Germinal center (tissue), 1 donor: Measurements from ENCODE around the gene DLX2.
A peak's percentile ranks its signal among the peaks of the same experiment; 100 is the strongest.
"Not testable (repeated sequence)": the region's sequence is repeated elsewhere in the genome, so short reads cannot be mapped to it uniquely, and the experiment has no call there.

Source experiments
- DNase-seq: peaks from one replicate; pipeline ENCODE4 v3.0.0; 2012; ENCODE audit warnings: mixed read lengths, low spot score

DLX2 gene

DNA sequence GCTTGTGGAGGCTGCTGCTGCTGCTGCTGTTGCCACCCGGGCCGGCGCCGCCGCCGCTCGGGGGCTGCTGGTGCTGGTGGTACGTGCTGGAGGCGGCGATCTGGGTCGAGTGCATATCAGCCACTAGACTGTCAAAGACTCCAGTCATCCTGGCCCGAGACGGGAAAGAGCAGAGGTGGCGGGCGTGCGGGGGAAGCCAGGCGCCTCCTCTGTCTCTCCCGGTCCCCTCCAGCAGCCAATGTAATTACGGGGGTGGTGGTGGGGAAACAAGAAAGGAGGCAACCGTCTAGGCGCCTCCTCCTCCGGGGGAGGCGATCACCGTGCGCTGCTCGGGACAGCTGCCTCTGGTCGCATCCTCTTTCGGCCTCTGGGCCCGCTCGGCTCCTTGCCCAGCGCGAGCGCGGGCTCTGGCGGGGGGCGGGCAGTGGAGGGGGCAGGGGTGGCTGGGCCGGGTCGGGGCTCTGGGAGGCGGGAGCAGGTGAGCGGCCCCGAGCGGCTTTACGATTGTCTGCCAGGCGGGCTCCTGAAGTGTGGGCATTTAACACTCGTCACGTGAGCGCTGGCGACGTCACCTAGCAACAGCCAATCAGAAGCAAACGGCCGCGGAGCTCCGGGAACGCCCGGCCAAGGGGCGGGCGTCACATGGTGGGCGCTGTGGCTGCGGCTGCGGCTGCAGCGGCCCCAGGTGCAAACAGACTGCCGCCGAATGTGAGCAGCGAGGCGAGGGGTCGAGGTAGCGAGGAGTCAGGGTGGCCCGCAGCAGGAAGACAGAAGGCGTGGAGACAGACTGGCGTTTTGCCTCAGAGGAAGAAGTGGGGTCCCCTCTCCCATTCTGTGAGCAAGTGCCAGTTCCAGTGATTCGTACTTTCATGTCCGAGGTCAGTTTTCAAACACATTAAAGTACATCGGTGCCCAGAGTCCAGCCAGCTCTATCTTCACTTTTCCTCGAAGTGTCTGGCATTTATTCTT lies at the start of gene DLX2:
Gene DLX2 (minus strand): TSS at position 510 of the 969 bp plus-strand sequence. CDS start 362 bp downstream, at position 148.
- peak; percentile 89 for DNase-seq

DNA sequence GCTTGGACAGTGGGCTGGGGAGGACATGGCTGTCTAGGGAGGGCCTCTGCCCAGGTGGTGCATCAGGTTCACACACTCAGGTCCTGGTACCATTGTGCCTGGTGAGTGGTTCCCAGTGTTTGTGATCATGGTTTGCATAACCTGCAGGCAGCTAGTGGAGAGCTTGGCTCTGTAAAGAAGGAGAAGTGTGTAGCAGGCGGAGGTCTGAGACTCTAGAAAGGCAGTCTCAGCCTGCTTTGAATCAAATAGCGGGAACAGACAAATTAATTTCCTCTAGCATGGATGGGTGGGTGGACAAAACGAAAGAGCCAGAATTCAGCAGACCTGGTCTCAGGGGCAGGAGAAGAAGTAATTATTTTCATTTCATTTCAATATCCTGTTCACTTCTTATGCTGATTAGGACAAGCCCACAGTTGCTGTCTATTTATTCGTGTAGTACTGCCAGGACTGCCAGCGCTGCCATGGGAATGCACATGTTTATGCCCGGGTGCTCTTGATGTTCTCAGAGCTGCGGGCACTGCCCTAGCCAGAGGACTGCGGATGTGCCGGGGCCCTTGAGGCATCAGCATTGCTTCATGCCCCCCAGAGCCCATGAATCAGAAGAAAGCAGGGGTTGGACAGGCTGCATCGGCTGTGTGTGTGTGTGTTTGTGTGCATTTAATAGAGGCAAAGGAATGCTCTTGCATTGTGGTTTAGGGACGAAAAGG lies 45.4 kb upstream of the DLX2 start:
- no peak for DNase-seq

DNA sequence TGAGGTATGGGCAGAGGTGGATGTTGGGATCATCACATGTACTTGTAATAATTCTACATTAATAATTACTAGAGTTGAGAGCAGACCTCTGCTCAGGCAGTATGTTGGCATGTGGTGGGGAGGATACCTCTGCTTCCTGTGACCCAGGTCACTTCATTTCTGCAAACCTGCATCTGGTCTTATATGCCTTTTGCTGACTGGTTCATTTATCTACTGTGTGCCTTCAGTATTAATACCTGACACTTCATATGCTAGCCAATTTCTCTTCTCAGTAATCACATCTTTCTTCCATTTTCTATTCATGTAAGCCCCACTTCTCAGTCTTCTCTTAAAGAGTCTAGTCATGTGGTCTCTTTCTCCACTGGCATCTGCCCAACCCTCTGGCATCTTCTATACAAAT lies 41.1 kb upstream of the DLX2 start:
- no peak for DNase-seq

DNA sequence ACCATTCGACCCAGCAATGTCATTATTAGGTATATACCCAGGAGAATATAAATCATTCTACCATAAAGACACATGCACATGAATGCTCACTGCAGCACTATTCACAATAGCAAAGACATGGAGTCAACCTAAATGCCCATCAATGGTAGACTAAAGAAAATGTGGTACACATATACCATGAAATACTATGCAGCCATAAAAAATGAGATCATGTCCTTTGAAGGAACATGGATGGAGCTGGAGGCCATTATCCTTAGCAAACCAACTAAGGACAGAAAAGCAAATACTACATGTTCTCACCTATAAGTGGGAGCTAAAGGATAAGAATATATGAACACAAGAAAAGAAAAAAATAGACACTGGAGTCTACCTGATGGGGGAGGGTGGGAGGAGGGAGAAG lies 36.0 kb upstream of the DLX2 start:
- DNase-seq = not testable (repeated sequence)

DNA sequence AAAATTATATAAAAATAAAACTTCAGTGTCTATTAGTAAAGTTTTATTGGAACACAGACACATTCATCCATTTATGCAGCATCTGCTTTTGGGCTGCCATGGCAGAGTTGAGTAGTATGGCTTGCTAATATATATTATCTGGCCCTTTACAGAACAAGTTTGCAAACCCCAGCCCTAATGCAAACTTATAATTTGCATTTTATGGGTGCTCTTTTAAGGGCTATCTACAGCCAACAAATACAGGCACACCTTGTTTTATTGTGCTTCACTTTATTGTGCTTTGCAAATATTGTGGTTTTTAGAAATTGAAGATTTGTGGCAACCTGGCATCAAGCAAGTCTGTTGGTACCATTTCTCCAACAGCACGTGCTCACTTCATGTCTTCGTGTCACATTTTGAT lies 35.2 kb upstream of the DLX2 start:
- no peak for DNase-seq

DNA sequence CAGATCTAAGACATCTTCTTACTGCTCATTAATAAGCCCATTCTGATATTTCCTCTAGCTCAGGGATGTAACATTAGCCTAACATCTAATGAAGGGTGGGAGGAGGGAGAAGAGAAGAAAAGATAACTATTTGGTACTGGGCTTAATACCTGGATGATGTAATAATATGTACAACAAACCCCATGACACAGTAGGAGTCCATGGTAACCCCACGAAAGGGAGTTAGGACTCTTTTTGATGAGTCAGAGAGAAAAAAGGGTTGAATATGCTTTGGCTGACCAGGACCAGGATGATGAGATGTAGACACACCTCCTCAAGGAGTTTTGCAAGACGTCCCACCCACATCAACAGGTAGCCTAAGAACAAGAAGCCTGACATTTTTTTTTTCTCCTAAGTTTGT lies 34.4 kb upstream of the DLX2 start:
- DNase-seq = no peak

DNA sequence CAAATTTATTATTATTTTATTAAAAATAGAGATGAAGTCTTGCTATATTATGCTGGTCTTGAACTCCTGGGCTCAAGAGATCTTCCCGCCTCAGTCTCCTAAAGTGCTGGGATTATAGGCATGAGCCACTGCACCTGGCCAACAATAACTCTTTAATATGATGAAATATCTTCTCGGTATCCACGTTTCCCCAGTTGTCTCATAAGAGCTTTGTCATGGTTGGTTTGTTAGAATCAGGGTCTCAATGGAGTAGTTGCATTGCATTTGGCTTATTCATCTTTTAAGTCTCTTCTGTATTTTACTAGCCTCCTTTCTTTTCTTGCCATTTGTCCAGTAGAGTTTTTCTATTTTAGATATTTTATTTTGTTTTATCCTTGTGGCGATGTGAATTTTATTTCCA lies 32.7 kb upstream of the DLX2 start:
- no peak for DNase-seq

DNA sequence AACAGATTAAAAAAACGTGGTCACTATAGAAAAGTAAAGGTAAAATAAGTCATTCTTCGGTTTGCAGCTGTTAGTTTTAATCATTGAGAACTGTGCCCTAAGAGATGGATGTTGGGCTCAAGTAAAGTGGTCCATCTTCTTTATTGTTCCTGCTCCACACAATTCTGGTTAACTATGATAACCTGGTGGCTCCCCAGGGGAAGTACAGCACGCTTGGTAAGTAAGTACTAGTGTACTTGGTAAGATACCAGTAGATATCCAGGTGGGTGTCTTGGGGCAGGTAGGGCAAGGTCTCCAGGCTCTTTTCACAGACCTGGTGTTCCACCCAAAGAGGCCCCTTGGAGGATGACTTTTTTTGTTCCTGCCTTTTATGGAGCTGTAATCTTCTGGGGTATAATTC lies 31.6 kb upstream of the DLX2 start:
- DNase-seq = no peak

DNA sequence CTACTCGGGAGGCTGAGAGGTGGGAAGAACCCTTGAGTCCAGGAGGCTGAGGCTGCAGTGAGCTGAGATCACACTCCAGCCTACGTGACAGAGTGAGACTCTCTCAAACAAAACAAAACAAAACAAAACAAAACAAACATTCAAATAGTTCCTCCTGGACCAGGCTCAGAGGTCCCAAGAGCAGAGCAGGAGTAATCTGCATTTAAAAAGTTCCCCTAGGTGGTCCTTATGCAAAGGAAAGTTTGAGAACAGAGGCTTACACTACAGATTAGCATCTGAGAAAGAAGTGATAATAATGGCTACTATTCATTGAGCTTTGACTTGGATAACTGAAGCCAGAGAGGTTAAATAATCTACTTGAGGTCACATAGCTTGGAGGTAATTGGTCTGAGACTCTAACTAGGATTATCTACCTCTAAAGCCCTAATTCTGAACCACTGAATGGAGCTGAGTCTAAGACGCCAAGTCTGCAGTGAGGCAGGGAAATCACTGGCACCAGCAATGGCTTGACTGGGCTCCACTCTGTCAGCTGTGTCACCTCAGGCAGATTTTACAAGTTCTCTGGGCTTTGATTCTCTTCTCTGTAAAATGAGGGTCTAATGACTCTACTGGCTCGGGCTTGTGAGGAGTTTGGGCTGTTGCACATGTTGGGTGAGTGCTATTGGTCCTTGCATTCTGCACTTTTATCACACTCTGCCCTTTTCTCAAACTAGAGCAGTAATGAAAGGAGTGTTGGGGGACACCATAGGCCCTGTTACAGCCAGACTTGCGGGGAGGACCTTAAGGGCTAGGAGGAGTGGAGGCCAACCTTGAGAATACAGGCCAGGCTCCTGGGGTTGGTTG lies 29.2 kb upstream of the DLX2 start:
- DNase-seq = no peak

DNA sequence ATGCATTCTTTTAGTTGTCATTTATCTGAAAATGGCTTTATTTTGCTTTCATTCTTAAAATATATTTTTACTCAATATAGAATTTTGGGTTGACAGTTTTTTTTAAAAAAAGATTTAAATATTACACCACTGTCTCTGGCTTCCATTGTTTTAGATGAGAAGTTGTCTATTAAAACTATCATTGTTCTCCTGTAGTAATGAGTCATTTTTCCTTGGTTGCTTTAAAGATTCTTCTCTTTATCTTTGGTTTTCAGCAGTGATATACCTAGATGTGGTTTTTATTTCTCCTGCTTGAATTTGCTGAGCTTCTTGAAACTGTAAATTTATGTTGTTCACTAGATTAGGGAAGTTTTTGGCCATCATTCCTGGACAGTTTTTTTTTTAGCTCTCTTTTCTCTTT lies 26.7 kb upstream of the DLX2 start:
- DNase-seq = no peak

DNA sequence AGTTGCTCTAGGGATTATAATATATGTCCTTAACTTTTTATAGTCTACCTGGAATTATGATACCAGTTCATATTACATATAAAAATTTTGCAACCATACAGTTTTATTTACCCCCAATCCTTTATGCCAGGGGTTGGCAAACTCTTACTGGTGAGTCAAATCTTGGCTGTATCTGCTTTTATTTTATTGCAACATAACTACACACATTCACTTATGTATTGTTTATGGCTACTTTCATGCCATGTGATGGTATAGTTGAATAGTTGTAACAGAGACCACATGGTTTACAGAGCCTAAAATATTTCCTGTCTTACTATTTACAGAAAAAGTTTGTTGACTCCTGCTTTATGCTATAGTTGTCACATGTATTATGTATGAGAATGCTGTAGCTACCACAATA lies 25.8 kb upstream of the DLX2 start:
- DNase-seq = no peak

DNA sequence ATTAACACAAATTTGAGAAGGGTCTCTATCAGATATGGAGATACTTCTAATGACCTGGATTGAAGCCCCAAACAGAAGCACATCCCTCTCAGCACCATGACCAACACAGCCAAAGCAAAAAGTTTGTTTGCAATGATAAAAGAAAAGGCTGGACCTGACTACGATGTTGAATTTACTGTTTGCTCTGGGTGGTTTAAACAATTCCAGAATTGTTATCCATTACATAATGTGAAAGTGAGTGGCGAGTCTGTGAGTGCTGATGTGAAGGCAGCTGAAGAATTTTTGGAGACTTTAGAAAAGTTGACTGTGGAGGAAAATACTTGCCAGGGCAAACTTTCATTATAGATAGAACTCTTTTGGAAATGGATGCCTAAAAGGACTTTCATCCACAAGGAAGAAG lies 17.4 kb upstream of the DLX2 start:
- no peak for DNase-seq

DNA sequence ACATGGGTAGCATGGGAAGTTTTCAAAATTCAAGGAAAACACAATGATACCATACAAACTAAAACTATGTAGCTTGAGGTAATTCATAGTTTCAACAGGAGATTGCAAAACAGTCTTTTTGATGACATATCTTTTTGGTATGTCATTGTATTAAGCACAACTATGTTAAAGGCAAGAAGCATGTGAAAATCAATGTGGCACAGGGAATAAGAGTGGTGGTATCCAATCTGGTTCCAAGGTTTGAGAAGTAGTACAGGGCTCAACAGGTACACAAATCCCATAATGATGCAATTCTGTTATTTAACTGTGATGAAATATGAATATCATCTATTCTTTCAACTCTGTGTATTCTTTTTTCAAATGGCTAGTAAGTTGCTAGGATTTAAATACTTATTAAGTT lies 16.4 kb upstream of the DLX2 start:
- DNase-seq = no peak

DNA sequence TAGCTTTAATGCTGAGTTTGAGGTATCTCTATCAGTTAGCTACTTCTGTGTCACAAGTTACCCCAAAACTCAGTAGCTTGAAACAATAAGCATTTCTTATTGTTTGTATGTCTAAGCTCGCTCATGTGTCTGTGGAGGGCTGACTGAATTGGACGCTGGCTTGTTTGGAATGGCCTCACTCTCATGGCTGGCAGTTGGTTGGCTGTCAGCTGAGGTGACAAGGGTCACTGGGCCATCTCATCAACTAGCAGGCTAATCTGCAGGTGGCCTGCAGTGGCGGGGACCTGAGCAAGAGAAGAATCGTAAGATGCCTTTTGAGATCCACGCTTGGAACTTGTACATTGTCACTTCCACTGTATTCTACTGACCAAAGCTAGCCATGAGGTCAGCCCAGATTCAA lies 13.4 kb upstream of the DLX2 start:
- DNase-seq = no peak

DNA sequence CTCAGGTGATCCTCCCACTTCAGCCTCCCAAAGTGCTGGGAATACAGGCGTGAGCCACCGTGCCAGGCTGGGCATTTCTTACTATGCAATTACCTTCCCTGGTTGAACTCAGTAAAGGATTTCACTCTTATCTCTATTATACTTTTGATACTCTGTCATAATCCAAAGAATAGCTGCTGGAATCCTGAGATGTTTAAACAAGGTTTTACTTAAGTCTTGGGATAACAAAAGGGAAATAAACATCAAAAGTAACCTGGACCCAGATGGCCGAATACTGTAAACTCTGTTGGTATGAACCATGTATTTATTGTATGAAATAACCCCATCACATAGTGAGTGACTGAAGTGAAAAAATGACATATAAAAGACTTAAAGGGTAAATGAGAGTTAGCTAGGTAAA lies 11.9 kb upstream of the DLX2 start:
- DNase-seq = no peak

DNA sequence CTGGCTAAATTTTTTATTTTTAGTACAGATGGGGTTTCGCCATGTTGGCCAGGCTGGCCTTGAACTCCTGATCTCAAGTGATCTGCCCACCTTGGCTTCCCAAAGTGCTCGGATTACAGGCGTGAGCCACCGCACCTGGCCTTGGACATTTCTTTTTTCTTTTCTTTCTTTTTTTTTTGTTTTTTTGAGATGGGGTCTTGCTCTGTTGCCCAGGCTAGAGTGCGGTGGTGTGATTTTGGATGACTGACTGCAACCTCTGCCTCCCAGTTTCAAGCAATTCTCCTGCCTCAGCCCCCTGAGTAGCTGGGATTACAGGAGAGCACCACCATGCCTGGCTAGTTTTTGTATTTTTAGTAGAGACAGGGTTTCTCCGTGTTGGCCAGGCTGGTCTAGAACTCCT lies 11.5 kb upstream of the DLX2 start:
- DNase-seq = not testable (repeated sequence)

DNA sequence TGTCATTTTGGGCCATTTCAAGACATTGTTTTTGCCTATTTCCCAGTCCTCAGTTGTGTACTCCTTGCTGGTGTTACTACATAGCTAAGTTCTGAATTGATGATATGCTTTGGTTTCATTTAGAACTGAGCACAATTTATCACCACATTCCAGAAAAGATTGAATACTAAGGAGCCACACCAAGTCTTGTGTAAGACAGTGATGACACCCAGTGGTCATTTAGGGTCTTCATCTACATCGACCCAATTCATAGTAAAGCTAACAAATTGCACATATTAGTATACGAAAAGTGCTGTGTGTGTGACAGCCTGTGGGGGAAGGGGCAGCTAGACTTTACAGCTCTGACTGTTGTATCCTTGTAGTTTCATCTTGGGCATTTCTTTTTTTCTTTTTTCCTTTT lies 10.9 kb upstream of the DLX2 start:
- DNase-seq = no peak

DNA sequence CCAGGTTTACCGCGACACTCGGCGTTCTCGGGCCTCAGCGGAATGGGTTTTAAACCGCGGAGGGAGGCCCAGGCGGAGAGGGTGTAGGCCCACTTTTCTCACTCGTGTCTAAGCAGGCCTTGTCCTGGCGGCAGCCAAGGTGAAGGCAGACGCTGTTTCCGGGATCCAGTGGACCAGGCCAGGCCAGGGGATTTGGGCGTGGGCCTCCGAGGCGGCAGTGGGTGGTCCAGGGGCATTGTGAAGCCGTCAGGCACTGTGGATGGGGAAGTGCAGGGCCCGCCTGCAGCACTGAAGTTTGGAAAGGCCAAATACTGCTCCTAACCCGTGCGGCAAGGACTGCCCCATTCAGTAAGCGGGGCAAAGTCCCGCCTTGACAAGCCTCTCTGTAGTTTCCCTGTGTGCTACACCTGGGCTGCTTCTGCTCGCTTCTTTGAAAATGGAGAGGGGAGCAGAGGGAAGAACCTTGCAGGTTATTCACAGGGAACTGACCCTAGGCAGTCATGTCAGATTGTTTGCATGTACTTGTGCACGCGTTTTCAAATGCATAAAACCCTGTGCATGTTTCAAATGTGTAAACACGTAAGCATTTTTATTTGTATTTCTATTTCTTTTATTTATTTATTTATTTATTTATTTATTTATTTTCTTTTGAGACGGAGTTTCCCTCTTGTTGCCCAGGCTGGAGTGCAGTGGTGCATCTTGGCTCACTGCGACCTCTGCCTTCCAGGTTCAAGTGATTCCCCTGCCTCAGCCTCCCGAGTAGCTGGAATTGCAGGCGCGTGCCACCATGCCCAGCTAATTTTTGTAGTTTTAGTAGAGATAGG lies 7.5 kb upstream of the DLX2 start:
- no peak for DNase-seq

DNA sequence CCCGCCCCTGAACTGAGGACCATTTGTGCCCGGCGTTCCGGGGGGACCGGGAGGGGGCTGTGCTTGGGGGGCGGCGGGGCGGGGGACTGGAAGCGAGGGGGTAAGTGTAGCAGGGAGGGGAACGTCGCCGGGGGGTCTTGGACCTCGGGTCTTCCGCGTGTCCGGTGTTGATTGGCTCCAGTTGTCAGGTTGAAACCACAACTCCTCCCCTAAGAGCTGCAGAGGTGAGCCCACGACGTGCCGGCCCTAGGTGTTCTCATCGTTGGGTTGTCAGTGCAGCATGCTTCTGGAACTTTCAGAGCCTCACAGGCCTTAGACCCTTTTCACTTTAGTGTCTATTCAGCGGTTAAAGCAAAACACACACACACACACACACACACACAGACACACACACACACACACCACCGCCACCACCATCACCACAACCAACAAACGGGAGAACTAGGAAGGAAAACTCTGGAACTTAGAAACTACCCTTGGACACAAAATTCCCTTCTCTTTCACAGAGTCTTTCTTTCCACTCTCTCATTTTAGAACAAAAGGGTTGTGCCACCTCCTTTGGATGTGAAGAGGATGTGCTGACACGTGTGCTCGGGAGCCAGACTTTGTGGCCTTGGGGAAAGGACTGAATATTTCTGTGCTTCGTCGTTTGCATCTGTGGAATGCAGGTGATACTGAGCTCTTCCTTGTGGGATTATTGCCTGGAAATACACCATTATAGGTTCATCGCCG lies 6.7 kb upstream of the DLX2 start:
- DNase-seq = no peak

DNA sequence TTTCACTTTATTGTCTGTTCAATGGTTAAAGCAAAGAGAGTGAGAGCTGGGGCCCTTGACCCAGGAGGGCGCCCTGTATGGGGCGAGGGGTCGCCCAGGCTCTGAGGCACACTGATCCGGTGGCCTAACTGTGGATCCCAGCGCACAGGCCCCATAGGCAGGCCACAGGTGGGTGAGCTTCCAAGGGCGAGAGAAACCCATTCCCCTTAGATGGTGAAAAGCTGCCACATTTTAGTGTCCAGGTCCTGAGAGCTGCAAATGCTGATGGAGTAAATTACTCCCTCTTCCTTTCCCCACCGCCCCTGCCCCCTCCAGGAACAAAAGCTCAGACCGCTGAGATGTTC lies 5.9 kb upstream of the DLX2 start:
- no peak for DNase-seq
